Gastrocnemius medialis (tissue), 4 donors: ENCODE results near the gene LRRC3B.

ENCODE experiments used
- CTCF ChIP-seq, 5 experiments: fragments of 450-650 bp in 3 of 5; fragments of 200-600 bp in 2 of 5; sonication (generic) in 2 of 5; IDR thresholded peaks in 4 of 5; conservative IDR thresholded peaks in 1 of 5; 1 replicate in 4 of 5; 2 replicates in 1 of 5; pipeline ENCODE4 v1.5.1; 2016 to 2019; ENCODE audit warnings: antibody characterized with exemption in 5 of 5, mild to moderate bottlenecking in 3 of 5, moderate library complexity in 3 of 5
- POLR2A ChIP-seq, 2 donors: fragments of 450-650 bp; IDR thresholded peaks; one replicate each; pipeline ENCODE4 v1.6.1; 2017; ENCODE audit warnings: antibody characterized with exemption in 2 of 2, mild to moderate bottlenecking in 2 of 2, moderate library complexity in 2 of 2

GRCh38 chr3:26589678-26590077, 32.9 kb upstream of the LRRC3B start:
- TF ChIP-seq POLR2A (IDR thresholded peaks at IDR 0.05) (no peak), CTCF (IDR thresholded peaks at IDR 0.05 in 4 of 5, conservative IDR thresholded peaks at IDR 0.05 in 1 of 5) (no peak)
